NCI-H1694 treated with DMSO at 0.1 percent for 48 hours (cell line): ENCODE results near the gene FBXL5.

Source experiments
- DNase-seq: peaks from one replicate; lab custom pipeline; 2025; lab: John Stamatoyannopoulos, UW

FBXL5 gene

GRCh38 chr4:15676039-15676438, 20.9 kb upstream of the FBXL5 start:
- no peak for DNase-seq

- no peak for DNase-seq
Observed at GRCh38 chr4:15675356-15675755, 20.2 kb upstream of the FBXL5 start.

GRCh38 chr4:15674926-15675325, 19.8 kb upstream of the FBXL5 start:
- no peak for DNase-seq

- no peak for DNase-seq
Observed at GRCh38 chr4:15674046-15674445, 18.9 kb upstream of the FBXL5 start.

GRCh38 chr4:15673337-15673736, 18.2 kb upstream of the FBXL5 start:
- no peak for DNase-seq

- DNase-seq = no peak
Observed at GRCh38 chr4:15672101-15672500, 16.9 kb upstream of the FBXL5 start.

- DNase-seq = no peak
Observed at GRCh38 chr4:15670576-15670975, 15.4 kb upstream of the FBXL5 start.

- DNase-seq = no peak
Observed at GRCh38 chr4:15668566-15669435, 13.6 kb upstream of the FBXL5 start.

GRCh38 chr4:15667006-15667405, 11.8 kb upstream of the FBXL5 start:
- DNase-seq = no peak

GRCh38 chr4:15665753-15666365, 10.7 kb upstream of the FBXL5 start:
- no peak for DNase-seq

GRCh38 chr4:15659768-15660570, 4.8 kb upstream of the FBXL5 start:
- no peak for DNase-seq

- DNase-seq = no peak
Observed at GRCh38 chr4:15658781-15659180, 3.6 kb upstream of the FBXL5 start.

- no peak for DNase-seq
Observed at GRCh38 chr4:15658136-15658770, 3.1 kb upstream of the FBXL5 start.

- no peak for DNase-seq
Observed at GRCh38 chr4:15657366-15657765, 2.2 kb upstream of the FBXL5 start.

GRCh38 chr4:15656038-15656470, 897 bp upstream of the FBXL5 start:
- DNase-seq = no peak

GRCh38 chr4:15654593-15655222, 449 bp downstream of the FBXL5 start:
- no peak for DNase-seq

GRCh38 chr4:15653864-15654592, 1.1 kb downstream of the FBXL5 start:
- peak; percentile 13 for DNase-seq

GRCh38 chr4:15653420-15653819, 1.7 kb downstream of the FBXL5 start:
- DNase-seq = no peak

- DNase-seq = no peak
Observed at GRCh38 chr4:15652841-15653240, 2.3 kb downstream of the FBXL5 start.

GRCh38 chr4:15652191-15652590, 3.0 kb downstream of the FBXL5 start:
- DNase-seq = no peak

GRCh38 chr4:15651676-15652075, 3.5 kb downstream of the FBXL5 start:
- DNase-seq = no peak
